Measurements from ENCODE around the gene PTPRD. TPM values are rescaled to one million over a fixed set of nuclear protein-coding genes. Genes with fewer than 3 reads are reported as not detected.

Gene PTPRD
- total and polyA plus RNA-seq, 2 donors (not counting 1 experiment from before 2014, with no cell fraction given), result not detected

- ChIA-PET POLR2A (no interaction called here), CTCF (no interaction called here)
- DNase-seq (no peak), ATAC-seq (ENCODE audit: low read depth) (no peak)
- Histone ChIP-seq H2AFZ (ENCODE audit: insufficient read depth, low read depth, low read length, poor library complexity, severe bottlenecking) (no peak overlapping the region), H3K4me1 (ENCODE audit: control insufficient read depth in 2 of 2, insufficient read depth in 2 of 2, low read length in 2 of 2) (no peaks in the 10 kb centered on the region), H3K27ac (ENCODE audit: low read length in 2 of 2) (no peak overlapping the region), H3K4me2 (replicated peaks; ENCODE audit: low read depth, low read length, poor library complexity, severe bottlenecking) (no peak overlapping the region), H4K20me1 (ENCODE audit: control insufficient read depth, insufficient read depth, low read length, poor library complexity, severe bottlenecking) (no peaks in the 10 kb centered on the region), H3K79me2 (ENCODE audit: control insufficient read depth, insufficient read depth, low read length) (no peaks in the 10 kb centered on the region), H3K9ac (ENCODE audit: low read length) (no peak overlapping the region), H3K4me3 (ENCODE audit: control extremely low read depth in 1 of 5, extremely low read depth in 1 of 5, insufficient read depth in 1 of 5, low read depth in 2 of 5, low read length in 4 of 5) (no peak overlapping the region), H3K9me3 (ENCODE audit: control extremely low read depth in 1 of 3, control insufficient read depth in 2 of 3, insufficient read depth in 1 of 3, low read length in 2 of 3) (no peaks in the 10 kb centered on the region), H3K27me3 (replicated peaks in 1 of 4; ENCODE audit: control extremely low read depth in 1 of 4, control insufficient read depth in 3 of 4, insufficient read depth in 4 of 4, low read length in 3 of 4) (no peaks in the 10 kb centered on the region), H3K36me3 (replicated peaks in 1 of 2; ENCODE audit: control extremely low read depth in 1 of 2, control insufficient read depth in 1 of 2, extremely low read depth in 1 of 2, insufficient read depth in 2 of 2, low read length in 1 of 2) (no peaks in the 10 kb centered on the region)
- no peak overlapping the region for H3K27ac Mint-ChIP-seq
- intact Hi-C loops (cut with micrococcal nuclease), result no loop called here
- TF ChIP-seq, protein P1, sequence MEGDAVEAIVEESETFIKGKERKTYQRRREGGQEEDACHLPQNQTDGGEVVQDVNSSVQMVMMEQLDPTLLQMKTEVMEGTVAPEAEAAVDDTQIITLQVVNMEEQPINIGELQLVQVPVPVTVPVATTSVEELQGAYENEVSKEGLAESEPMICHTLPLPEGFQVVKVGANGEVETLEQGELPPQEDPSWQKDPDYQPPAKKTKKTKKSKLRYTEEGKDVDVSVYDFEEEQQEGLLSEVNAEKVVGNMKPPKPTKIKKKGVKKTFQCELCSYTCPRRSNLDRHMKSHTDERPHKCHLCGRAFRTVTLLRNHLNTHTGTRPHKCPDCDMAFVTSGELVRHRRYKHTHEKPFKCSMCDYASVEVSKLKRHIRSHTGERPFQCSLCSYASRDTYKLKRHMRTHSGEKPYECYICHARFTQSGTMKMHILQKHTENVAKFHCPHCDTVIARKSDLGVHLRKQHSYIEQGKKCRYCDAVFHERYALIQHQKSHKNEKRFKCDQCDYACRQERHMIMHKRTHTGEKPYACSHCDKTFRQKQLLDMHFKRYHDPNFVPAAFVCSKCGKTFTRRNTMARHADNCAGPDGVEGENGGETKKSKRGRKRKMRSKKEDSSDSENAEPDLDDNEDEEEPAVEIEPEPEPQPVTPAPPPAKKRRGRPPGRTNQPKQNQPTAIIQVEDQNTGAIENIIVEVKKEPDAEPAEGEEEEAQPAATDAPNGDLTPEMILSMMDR (IDR thresholded peaks at IDR 0.05), result no peak
- no peak for TF ChIP-seq EZH2 (IDR thresholded peaks at IDR 0.05; ENCODE audit: borderline replicate concordance, insufficient read depth, low read depth, low read length, poor library complexity, severe bottlenecking)
- H3K4me3 Mint-ChIP-seq, result no peak overlapping the region
- H3K27me3 Mint-ChIP-seq, result no peaks in the 10 kb centered on the region
- no peaks in the 10 kb centered on the region for H3K4me1 Mint-ChIP-seq
- no CpG with 5 or more reads among the region's 3 CpGs for WGBS (ENCODE audit: insufficient coverage)
- H3K9me3 Mint-ChIP-seq (ENCODE audit: insufficient read depth), result no peaks in the 10 kb centered on the region
Measured at GRCh38 chr9:8838136-8838535, 1774.7 kb downstream of the PTPRD start.

DNA sequence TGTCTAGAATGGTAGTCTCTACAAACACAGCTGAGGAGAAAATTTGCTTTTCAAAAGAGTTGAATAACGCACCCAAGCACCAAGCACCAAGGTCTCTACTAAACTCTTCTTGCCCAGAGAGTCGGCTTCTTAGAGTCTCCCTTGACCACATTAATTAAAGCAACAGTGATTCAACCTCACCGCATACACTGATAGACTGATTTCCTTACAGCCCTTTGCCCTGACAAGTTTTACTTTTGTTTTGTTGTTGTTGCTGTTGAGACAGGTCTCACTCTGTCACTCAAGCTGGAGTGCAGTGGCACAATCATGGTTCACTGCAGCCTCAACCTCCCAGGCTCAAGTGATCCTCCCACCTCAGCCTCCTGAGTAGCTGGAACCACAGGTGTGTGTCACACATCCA lies 1777.5 kb downstream of the PTPRD start:
- H3K27me3 Mint-ChIP-seq, result no peaks in the 10 kb centered on the region
- CTCF ChIA-PET, result no interaction called here
- Histone ChIP-seq H4K20me1 (ENCODE audit: control insufficient read depth, insufficient read depth, low read length, poor library complexity, severe bottlenecking) (no peaks in the 10 kb centered on the region), H3K79me2 (ENCODE audit: control insufficient read depth, insufficient read depth, low read length) (no peaks in the 10 kb centered on the region), H3K36me3 (replicated peaks in 1 of 2; ENCODE audit: control extremely low read depth in 1 of 2, control insufficient read depth in 1 of 2, extremely low read depth in 1 of 2, insufficient read depth in 2 of 2, low read length in 1 of 2) (no peaks in the 10 kb centered on the region), H3K27me3 (replicated peaks in 1 of 4; ENCODE audit: control extremely low read depth in 1 of 4, control insufficient read depth in 3 of 4, insufficient read depth in 4 of 4, low read length in 3 of 4) (no peaks in the 10 kb centered on the region), H3K9ac (ENCODE audit: low read length) (no peak overlapping the region), H3K4me1 (ENCODE audit: control insufficient read depth in 2 of 2, insufficient read depth in 2 of 2, low read length in 2 of 2) (no peaks in the 10 kb centered on the region), H3K9me3 (ENCODE audit: control extremely low read depth in 1 of 3, control insufficient read depth in 2 of 3, insufficient read depth in 1 of 3, low read length in 2 of 3) (no peaks in the 10 kb centered on the region), H3K4me2 (replicated peaks; ENCODE audit: low read depth, low read length, poor library complexity, severe bottlenecking) (no peak overlapping the region), H2AFZ (ENCODE audit: insufficient read depth, low read depth, low read length, poor library complexity, severe bottlenecking) (no peak overlapping the region), H3K27ac (ENCODE audit: low read length in 2 of 2) (no peak overlapping the region), H3K4me3 (ENCODE audit: control extremely low read depth in 1 of 5, extremely low read depth in 1 of 5, insufficient read depth in 1 of 5, low read depth in 2 of 5, low read length in 4 of 5) (no peak overlapping the region)
- no peak overlapping the region for H3K27ac Mint-ChIP-seq
- POLR2A ChIA-PET, result no interaction called here
- no peak for DNase-seq
- WGBS (ENCODE audit: insufficient coverage), result 100% methylated on average over 1 of the region's 3 CpGs
- no peak for ATAC-seq (ENCODE audit: low read depth)
- TF ChIP-seq, protein P1 (IDR thresholded peaks at IDR 0.05), result no peak
- no peak for TF ChIP-seq EZH2 (IDR thresholded peaks at IDR 0.05; ENCODE audit: borderline replicate concordance, insufficient read depth, low read depth, low read length, poor library complexity, severe bottlenecking)
- H3K4me1 Mint-ChIP-seq, result no peaks in the 10 kb centered on the region
- no peak overlapping the region for H3K4me3 Mint-ChIP-seq
- intact Hi-C loops (cut with micrococcal nuclease), result no loop called here
- no peaks in the 10 kb centered on the region for H3K9me3 Mint-ChIP-seq (ENCODE audit: insufficient read depth)

Measured in B cell (primary cell).